C1 segment of cervical spinal cord (tissue), 14 donors: ENCODE measurements around the gene MRPS30.
A peak's percentile ranks its signal among the peaks of the same experiment; 100 is the strongest.
"Not testable (repeated sequence)": the region's sequence is repeated elsewhere in the genome, so short reads cannot be mapped to it uniquely, and the experiment has no call there.

Experiments
- DNase-seq, 14 donors: peaks; one replicate each; lab custom pipeline; 2025; lab: John Stamatoyannopoulos, UW

The MRPS30 gene

GRCh38 chr5:44808435-44809214 is at the start of gene MRPS30:
Gene MRPS30 (plus strand): TSS chr5:44808947. CDS start chr5:44808963, 16 bp downstream.
- peak; percentile 47 to 99 (median 90) for DNase-seq

GRCh38 chr5:44769200-44769876 is 39.4 kb upstream of the MRPS30 start:
- DNase-seq, result no peak

- DNase-seq, result no peak
Measured at GRCh38 chr5:44769877-44770209, 38.9 kb upstream of the MRPS30 start.

GRCh38 chr5:44770780-44771717 is 37.7 kb upstream of the MRPS30 start:
- no peak for DNase-seq

GRCh38 chr5:44772397-44772796 is 36.4 kb upstream of the MRPS30 start:
- DNase-seq, result not testable (repeated sequence)

GRCh38 chr5:44774279-44774880 is 34.4 kb upstream of the MRPS30 start:
- peak in 1 of 14 donors; percentile 14 for DNase-seq

GRCh38 chr5:44779167-44779566 is 29.6 kb upstream of the MRPS30 start:
- no peak for DNase-seq

- no peak for DNase-seq
Measured at GRCh38 chr5:44783634-44784315, 25.0 kb upstream of the MRPS30 start.

GRCh38 chr5:44787731-44788130 is 21.0 kb upstream of the MRPS30 start:
- DNase-seq, result no peak

- DNase-seq, result not testable (repeated sequence)
Measured at GRCh38 chr5:44789372-44789995, 19.3 kb upstream of the MRPS30 start.

GRCh38 chr5:44792031-44792673 is 16.6 kb upstream of the MRPS30 start:
- not testable (repeated sequence) for DNase-seq

GRCh38 chr5:44794371-44794770 is 14.4 kb upstream of the MRPS30 start:
- DNase-seq, result no peak

GRCh38 chr5:44795496-44795895 is 13.3 kb upstream of the MRPS30 start:
- no peak for DNase-seq

- DNase-seq, result no peak
Measured at GRCh38 chr5:44797841-44798240, 10.9 kb upstream of the MRPS30 start.

- no peak for DNase-seq
Measured at GRCh38 chr5:44801992-44802391, 6.8 kb upstream of the MRPS30 start.

GRCh38 chr5:44806608-44807007 is 2.1 kb upstream of the MRPS30 start:
- DNase-seq, result no peak

- no peak for DNase-seq
Measured at GRCh38 chr5:44807269-44807668, 1.5 kb upstream of the MRPS30 start.

GRCh38 chr5:44809215-44809955 is 638 bp downstream of the MRPS30 start:
- DNase-seq, result peak in 12 of 14 donors; percentile 21 to 70 (median 58)

GRCh38 chr5:44809956-44810420 is 1.2 kb downstream of the MRPS30 start:
- no peak for DNase-seq
